Measurements from ENCODE around the gene KLHL1.

DNA sequence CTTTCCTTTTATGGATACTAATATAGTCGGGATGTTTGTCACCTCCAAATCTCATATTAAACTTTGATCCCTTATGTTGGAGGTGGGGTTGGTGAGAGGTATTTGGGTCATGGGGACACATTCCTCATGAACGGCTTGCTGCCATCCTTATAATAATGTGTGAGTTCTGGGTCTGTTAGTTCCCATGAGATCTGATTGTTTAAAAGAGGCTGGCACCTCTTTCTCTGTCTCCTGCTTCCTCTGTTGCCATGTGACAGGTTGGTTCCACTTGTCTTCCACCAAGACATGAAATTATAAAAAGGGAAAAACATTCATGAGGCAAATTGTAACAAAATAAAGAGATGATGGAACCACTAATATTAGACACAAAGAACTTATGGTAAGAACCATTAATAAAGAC is 108.4 kb downstream of the KLHL1 start:
- TF ChIP-seq, protein P1, sequence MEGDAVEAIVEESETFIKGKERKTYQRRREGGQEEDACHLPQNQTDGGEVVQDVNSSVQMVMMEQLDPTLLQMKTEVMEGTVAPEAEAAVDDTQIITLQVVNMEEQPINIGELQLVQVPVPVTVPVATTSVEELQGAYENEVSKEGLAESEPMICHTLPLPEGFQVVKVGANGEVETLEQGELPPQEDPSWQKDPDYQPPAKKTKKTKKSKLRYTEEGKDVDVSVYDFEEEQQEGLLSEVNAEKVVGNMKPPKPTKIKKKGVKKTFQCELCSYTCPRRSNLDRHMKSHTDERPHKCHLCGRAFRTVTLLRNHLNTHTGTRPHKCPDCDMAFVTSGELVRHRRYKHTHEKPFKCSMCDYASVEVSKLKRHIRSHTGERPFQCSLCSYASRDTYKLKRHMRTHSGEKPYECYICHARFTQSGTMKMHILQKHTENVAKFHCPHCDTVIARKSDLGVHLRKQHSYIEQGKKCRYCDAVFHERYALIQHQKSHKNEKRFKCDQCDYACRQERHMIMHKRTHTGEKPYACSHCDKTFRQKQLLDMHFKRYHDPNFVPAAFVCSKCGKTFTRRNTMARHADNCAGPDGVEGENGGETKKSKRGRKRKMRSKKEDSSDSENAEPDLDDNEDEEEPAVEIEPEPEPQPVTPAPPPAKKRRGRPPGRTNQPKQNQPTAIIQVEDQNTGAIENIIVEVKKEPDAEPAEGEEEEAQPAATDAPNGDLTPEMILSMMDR (IDR thresholded peaks at IDR 0.05): no peak
- TF ChIP-seq POLR2A (IDR thresholded peaks at IDR 0.05): no peak

Measured in lower leg skin (tissue), 3 donors.